AG10803 (cell line): Measurements from ENCODE around the gene CTU1.

Experiments
- DNase-seq: peaks from one replicate; pipeline ENCODE4 v3.0.0; 2010; ENCODE audit warnings: low read depth
- H3K4me3 ChIP-seq: 2 replicates; pipeline ENCODE4 v1.5.1; 2011; ENCODE audit warnings: mild to moderate bottlenecking, low read length, control low read depth
- TF ChIP-seq, protein P1 (sequence below): conservative IDR thresholded peaks from 2 replicates; pipeline ENCODE4 v1.5.1; 2011; ENCODE audit warnings: mild to moderate bottlenecking, low read length, control low read depth, inconsistent platforms

The CTU1 gene

DNA sequence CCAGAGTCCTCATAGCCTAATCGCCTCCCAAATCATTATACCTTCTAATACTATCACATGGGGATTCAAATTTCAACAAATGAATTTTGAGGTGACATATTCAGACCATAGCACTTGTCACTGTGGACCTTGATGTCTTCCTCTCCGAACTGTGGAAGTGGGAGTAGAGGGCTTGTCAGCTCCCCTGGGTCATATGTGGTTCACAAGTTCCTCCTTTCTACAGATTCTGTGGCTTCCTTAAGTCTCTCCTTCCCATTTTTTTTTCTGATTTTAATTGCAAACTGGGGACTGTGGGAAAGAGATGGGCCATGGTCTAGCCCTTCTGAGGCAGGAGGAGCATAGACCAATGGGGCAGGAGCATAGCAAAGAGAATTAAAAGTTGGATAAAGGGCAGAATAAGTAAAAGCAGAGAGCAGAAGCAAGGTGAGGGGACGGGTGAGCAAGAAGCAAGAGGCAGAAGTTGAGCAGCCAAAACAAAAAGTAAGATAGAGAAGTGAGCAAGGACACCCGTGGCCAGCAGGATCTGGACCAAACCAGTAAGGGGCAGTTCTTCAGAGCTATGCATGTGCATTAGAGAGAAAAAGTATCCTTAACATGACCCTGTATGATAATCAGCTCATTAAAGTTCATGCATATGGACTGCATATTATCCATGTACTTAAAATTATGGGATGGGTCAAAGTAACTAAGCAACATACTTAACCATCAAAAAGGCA, 31.2 kb upstream of the CTU1 start:
- no peak for DNase-seq
- TF ChIP-seq, protein P1, sequence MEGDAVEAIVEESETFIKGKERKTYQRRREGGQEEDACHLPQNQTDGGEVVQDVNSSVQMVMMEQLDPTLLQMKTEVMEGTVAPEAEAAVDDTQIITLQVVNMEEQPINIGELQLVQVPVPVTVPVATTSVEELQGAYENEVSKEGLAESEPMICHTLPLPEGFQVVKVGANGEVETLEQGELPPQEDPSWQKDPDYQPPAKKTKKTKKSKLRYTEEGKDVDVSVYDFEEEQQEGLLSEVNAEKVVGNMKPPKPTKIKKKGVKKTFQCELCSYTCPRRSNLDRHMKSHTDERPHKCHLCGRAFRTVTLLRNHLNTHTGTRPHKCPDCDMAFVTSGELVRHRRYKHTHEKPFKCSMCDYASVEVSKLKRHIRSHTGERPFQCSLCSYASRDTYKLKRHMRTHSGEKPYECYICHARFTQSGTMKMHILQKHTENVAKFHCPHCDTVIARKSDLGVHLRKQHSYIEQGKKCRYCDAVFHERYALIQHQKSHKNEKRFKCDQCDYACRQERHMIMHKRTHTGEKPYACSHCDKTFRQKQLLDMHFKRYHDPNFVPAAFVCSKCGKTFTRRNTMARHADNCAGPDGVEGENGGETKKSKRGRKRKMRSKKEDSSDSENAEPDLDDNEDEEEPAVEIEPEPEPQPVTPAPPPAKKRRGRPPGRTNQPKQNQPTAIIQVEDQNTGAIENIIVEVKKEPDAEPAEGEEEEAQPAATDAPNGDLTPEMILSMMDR, result no peak
- no peak overlapping the region for H3K4me3 ChIP-seq

DNA sequence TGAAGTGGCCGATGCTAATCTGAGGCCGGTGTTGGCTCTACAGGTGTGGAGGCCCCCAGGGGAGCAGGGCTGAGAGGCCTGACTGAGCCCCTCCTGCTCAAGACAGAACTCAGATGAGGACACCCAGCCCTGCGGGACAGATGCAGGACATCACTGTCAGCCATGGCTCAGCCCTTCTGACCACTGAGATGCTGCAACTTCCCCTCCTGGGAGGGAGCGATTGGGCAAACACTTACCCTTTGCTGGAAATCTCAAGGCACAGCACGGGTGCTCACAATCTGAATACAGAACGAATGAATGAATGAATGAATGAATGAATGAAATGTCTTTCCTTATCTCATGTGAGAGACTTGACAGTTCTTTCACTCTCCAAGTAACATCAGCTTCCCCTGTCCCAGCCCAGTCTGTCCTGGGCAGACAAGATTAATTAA, 30.4 kb upstream of the CTU1 start:
- no peak overlapping the region for H3K4me3 ChIP-seq
- TF ChIP-seq, protein P1, result no peak
- DNase-seq, result no peak

DNA sequence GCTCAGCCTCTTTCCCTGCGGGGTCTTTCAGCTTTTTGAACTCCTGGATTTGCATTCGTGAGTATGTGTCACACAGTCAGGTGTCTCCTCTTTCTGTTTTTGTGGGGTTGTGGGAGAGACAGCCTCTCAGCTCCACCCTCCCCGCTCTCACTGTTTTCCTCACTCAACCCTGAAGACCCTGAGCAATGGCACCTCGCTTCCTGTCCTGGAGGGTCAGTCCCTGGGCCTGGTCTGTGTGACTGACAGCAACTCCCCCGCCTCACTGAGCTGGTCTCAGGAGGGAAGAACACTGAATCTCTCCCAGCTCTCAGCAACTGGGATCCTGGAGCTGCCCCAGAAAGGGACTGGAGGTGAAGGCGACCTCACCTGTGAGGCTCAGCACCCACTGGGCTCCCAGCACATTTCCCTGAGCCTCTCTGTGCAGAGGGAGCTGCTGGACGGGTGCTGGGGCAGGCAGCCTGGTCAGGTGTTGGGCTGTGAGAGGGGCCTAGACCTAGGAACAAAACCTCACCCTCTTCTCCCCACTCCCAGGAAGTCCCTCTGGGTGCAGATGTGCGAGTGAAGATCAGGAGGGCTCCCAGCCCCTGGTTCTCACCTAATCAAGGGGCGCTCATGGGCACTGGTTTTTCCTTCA, 29.7 kb upstream of the CTU1 start:
- TF ChIP-seq, protein P1, result no peak
- H3K4me3 ChIP-seq, result no peak overlapping the region
- no peak for DNase-seq

DNA sequence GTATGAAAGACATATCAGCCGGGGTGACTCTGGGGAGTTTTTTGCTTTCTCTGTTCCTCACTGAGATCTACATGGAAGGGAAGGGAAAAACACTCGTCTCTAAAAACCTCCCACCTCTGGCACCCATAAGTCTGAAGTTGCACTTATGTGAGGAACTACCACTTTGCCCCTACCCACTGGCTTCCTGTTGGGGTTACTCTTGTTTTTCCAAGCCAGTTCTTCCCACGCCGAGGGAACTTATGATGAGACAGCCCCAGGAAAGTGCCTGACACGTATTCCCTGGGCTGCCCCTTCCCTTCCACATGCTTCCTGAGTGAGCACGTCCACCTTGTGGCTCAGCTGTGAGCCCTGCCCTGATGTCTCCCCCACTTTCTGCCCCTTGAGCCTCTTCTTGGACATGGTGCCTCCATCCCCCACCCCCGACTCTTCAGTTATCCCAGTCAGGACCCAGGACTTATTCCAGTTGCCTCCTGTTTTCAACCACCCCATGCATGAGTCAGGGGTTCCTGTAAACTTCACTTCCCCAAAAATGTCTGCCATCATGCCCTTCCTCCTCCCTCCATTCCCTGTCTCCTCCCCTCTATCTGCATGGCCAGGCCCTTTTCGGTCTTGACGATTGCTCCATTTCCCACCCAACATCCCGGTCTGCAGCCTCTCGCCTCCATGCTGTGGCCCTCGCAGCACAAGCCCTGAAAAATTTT, 28.8 kb upstream of the CTU1 start:
- no peak for DNase-seq
- H3K4me3 ChIP-seq, result no peak overlapping the region
- TF ChIP-seq, protein P1, result no peak

DNA sequence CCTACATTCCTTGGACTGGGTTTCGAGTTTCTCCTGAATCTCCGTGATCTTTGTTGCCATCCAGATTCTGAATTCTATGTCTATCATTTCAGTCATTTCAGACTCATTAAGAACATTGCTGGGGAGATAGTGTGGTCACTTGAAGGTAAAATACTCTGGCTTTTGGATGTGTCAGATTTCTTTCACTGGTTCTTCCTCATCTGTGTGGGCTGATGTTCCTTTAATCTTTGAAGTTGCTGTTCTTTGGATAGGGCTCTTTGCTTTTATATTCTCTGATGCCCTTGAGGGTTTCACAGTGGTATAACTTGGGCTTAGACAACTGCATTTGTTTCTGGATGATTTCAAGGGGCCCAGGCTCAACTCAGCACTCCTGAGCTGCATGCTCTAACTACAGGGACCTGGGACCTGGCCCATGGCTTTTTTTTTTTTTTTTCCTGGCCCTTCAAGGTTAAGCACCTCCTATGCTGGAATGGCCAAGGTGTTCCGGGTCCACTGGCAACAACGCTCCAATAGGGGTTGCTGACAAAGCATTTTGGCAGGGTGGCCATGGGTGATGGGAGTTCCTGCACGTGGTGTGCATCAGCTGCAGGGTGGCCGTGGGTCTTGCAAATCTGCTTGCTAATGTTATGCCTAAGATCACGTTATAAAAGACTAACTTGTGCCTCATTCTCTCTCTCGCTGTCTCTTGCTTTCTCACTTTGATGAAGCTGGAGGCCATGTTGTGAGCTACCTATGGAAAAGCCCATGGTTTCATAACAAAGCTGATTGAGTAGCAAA, 28.0 kb upstream of the CTU1 start:
- TF ChIP-seq, protein P1, result no peak
- H3K4me3 ChIP-seq, result no peak overlapping the region
- no peak for DNase-seq

DNA sequence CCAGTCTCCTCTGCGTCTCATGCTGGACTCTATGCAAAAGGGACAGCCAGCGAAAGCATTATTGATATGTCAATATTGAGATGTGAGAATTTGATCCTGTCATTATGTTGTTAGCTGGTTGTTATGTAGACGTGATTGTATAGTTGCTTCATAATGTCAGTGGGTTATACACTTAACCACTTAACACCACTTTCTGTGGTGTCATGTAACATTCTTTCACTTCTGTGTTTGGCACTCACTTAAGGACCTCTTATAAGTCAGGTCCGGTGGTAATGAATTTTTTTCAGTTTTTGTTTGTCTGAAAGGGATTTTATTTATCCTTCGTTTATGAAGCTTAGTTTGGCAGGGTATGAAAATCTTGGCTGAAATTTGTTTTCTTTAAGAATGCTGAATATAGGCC, 26.8 kb upstream of the CTU1 start:
- TF ChIP-seq, protein P1, result no peak
- DNase-seq, result no peak
- no peak overlapping the region for H3K4me3 ChIP-seq
